IPS-20b (cell line): Measurements from ENCODE around the gene TPRG1L.

Experiments used
- H3K27ac ChIP-seq: one replicate; pipeline ENCODE4 v1.5.1; 2013; ENCODE audit warnings: low read length
- H3K27me3 ChIP-seq: 2 replicates; pipeline ENCODE4 v1.6.1; 2013; ENCODE audit warnings: mild to moderate bottlenecking, low read length, inconsistent platforms; ENCODE audit not compliant: insufficient read depth
- H3K36me3 ChIP-seq: 2 replicates; pipeline ENCODE4 v1.6.1; 2013; ENCODE audit warnings: low read depth, mild to moderate bottlenecking, inconsistent platforms, low read length, moderate library complexity; ENCODE audit not compliant: insufficient read depth
- H3K4me1 ChIP-seq: 2 replicates; pipeline ENCODE4 v1.6.1; 2013; ENCODE audit warnings: mild to moderate bottlenecking, control low read depth, inconsistent platforms, low read length, moderate library complexity; ENCODE audit not compliant: insufficient read depth
- H3K4me3 ChIP-seq: 2 replicates; pipeline ENCODE4 v1.5.1; 2013; ENCODE audit warnings: mild to moderate bottlenecking, low read length, inconsistent platforms
- H3K9ac ChIP-seq: 2 replicates; pipeline ENCODE4 v1.6.1; 2013; ENCODE audit warnings: low read depth, mild to moderate bottlenecking, inconsistent platforms, low read length, moderate library complexity
- H3K9me3 ChIP-seq: 2 replicates; pipeline ENCODE4 v1.6.1; 2013; ENCODE audit warnings: mild to moderate bottlenecking, low read depth, low read length, inconsistent platforms; ENCODE audit not compliant: insufficient read depth

Gene TPRG1L

GRCh38 chr1:3663999-3664699 lies 39.3 kb downstream of the TPRG1L start:
- Histone ChIP-seq H3K27ac (no peak overlapping the region), H3K27me3 (peaks cover 27% of the 10 kb centered on the region), H3K36me3 (no peaks in the 10 kb centered on the region), H3K4me3 (no peak overlapping the region), H3K9ac (no peak overlapping the region), H3K9me3 (no peaks in the 10 kb centered on the region), H3K4me1 (no peaks in the 10 kb centered on the region)

DNA sequence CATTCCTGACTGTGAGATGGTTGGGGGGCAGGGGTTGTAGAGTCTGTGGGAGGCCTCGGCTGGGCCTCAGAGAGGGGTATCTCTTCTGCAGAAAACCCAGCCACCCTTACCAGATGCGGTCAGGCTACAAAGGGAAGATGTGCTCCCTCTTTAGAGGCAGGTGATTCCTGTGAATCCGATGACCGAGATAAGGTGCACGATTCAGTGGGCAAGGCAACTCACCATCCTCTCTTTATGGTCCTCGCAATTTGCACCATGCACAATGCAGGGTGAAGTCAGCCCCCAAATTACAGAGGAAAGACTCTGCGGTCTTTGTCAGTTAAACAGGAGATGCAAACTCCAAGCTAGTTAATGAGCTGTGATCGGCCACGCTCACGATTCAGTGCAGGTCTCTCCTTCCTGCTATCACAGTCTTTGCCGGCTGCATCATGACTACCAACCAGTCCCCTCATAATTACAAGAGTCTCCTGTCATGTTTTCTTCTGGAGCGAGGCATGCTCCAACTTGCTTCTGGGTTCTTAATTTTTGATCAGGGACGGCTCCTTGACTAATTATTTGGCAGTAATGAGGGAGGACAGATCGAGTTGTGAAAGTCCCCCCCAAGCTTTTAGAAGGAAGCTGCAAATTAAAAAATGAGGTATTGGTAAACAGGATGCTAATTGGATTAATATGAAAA lies 40.0 kb downstream of the TPRG1L start:
- Histone ChIP-seq H3K9ac (no peak overlapping the region), H3K4me3 (no peak overlapping the region), H3K27me3 (peaks cover 23% of the 10 kb centered on the region), H3K4me1 (no peaks in the 10 kb centered on the region), H3K9me3 (no peaks in the 10 kb centered on the region), H3K27ac (no peak overlapping the region), H3K36me3 (no peaks in the 10 kb centered on the region)

- no peaks in the 10 kb centered on the region for H3K4me1 ChIP-seq
Observed at GRCh38 chr1:3668148-3668547, 43.3 kb downstream of the TPRG1L start.

DNA sequence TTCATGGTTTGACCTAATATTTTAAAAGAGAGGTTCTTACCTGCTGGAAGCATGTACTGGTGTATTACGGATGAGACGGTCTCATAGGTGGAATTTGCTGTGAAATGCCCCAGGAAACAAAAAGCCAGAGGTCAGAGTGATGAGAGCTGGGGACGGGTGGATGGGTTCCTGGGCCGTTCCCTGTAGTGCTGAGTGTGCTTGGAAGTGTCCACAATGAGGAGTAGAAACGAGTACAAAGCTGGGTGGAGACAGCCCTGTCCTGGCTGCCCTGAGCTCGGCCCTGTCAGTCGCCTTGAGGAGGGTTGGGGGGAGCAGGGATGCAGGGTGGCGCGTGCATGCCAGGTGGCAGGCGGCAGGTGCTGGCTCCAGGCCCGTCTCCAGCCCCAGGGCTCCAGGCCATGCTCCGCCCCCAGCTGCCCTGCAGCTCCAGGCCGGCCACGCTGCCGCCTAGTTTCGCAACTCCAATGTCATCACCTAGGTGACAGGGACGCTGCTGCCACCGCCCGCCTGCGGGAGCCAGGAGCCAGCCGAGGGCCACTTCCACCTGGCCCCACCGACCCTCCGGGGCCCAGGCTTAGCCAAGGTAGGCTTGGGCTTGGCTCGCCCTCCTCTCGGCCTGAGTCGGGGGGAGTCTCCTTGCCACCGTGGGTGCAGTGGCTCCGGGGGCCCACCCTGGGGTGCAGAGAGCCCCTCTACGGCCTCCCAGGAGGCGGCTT lies 43.9 kb downstream of the TPRG1L start:
- Histone ChIP-seq H3K9me3 (no peaks in the 10 kb centered on the region), H3K4me1 (no peaks in the 10 kb centered on the region), H3K27me3 (peaks cover 21% of the 10 kb centered on the region), H3K9ac (no peak overlapping the region), H3K27ac (no peak overlapping the region), H3K4me3 (no peak overlapping the region), H3K36me3 (no peaks in the 10 kb centered on the region)

More at GRCh38 chr1:3668148-3668547, 43.3 kb downstream of the TPRG1L start:
- H3K27ac ChIP-seq = no peak overlapping the region
- H3K27me3 ChIP-seq = peaks cover 21% of the 10 kb centered on the region
- no peaks in the 10 kb centered on the region for H3K9me3 ChIP-seq
- H3K4me3 ChIP-seq = no peak overlapping the region
- H3K9ac ChIP-seq = no peak overlapping the region
- no peaks in the 10 kb centered on the region for H3K36me3 ChIP-seq

GRCh38 chr1:3669421-3669821 lies 44.6 kb downstream of the TPRG1L start:
- Histone ChIP-seq H3K9me3 (no peaks in the 10 kb centered on the region), H3K27me3 (peaks cover 21% of the 10 kb centered on the region), H3K27ac (no peak overlapping the region), H3K4me3 (no peak overlapping the region), H3K9ac (no peak overlapping the region), H3K4me1 (peaks cover 1% of the 10 kb centered on the region; the same call in 1 of the 2 replicates), H3K36me3 (no peaks in the 10 kb centered on the region)

DNA sequence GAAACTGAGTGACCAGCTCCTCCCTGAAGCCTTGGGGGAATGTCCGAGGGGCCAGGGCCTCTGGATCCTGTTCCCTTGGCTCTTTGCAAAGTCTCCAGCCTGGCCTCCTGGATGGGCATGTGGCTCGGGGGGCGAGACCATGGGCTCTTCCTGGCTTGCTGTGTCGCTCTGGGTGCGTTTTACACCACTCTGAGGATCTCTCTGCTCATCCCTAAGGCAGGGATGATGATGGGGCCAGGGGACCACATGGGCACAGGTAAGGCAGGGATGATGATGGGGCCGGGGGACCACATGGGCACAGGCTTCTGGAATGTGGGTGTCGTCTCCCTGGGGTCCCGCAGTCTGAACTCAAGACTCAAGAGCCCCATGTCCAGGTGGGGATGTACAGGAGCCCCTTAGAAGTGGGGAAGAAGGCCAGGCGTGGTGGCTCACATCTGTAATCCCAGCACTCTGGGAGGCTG lies 45.2 kb downstream of the TPRG1L start:
- Histone ChIP-seq H3K36me3 (no peaks in the 10 kb centered on the region), H3K27me3 (peaks cover 21% of the 10 kb centered on the region), H3K9ac (no peak overlapping the region), H3K9me3 (no peaks in the 10 kb centered on the region), H3K4me3 (no peak overlapping the region), H3K27ac (no peak overlapping the region), H3K4me1 (peaks cover 4% of the 10 kb centered on the region; the same call in 1 of the 2 replicates)

DNA sequence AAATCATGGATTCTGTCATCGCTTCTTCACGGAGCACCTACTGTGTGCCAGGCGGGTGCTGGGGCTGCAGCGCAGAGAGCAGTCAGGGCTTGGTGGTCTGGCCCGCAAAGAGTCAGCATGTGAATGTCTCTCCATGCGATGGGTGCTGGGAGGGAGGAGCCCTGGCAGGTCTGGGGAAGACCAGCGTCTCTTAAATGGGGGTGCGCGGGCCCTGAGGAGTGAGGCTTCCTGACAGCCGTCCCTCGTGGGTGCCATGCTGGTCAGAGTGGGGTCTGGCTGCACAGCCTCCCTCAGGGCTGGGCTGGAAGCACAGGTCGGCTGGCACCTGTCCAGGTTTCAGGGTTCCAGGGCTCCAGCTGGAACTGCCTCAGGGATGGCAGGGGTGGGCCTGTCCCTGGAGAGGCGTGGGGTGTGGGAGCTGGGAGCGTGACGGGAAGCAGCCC lies 46.0 kb downstream of the TPRG1L start:
- Histone ChIP-seq H3K27me3 (peaks cover 21% of the 10 kb centered on the region), H3K4me3 (no peak overlapping the region), H3K9ac (no peak overlapping the region), H3K9me3 (no peaks in the 10 kb centered on the region), H3K4me1 (peaks cover 4% of the 10 kb centered on the region; the same call in 1 of the 2 replicates), H3K27ac (no peak overlapping the region), H3K36me3 (no peaks in the 10 kb centered on the region)

GRCh38 chr1:3671371-3672180 lies 46.8 kb downstream of the TPRG1L start:
- Histone ChIP-seq H3K27me3 (peaks cover 21% of the 10 kb centered on the region), H3K36me3 (no peaks in the 10 kb centered on the region), H3K9me3 (no peaks in the 10 kb centered on the region), H3K4me1 (peaks cover 4% of the 10 kb centered on the region; the same call in 1 of the 2 replicates), H3K27ac (no peak overlapping the region), H3K9ac (no peak overlapping the region), H3K4me3 (no peak overlapping the region)

DNA sequence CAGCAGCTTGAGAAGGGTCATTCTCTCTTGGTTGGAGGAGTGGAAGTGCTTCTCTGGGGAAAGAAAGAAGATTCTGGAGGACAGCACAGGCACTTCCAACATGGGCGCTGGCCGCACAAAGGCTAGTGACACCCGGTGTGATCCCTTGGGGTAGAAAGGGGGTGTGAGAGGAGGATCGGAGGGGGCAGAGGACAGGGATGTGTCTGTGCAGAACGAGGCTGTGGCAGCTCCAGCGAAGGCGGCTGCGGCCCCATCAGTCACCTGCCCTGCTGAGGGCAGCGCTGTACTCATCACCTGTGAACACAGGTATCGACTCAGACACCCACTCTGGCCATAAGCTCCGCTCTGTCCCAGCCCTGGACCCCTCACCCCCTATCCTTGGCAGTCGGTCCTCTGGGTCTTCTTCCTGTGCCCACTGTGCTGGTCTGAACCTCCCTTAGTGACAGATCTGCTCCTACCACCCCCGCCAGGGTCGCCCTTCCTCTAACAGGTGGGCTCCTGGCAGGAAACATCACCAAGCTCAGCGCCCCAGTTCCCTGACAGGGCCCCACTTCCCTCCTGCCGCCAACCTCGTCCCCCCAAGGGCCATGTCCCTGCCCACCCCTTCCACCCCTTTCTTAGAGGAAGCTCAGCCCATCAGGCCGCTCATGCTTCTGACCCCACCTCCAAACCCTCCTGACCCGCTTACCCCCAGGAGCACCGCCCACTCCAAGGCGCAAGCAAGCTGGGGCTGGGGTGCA lies 47.6 kb downstream of the TPRG1L start:
- Histone ChIP-seq H3K4me1 (peaks cover 4% of the 10 kb centered on the region; the same call in 1 of the 2 replicates), H3K9ac (no peak overlapping the region), H3K4me3 (no peak overlapping the region), H3K27ac (no peak overlapping the region), H3K36me3 (no peaks in the 10 kb centered on the region), H3K27me3 (peaks cover 21% of the 10 kb centered on the region), H3K9me3 (no peaks in the 10 kb centered on the region)

DNA sequence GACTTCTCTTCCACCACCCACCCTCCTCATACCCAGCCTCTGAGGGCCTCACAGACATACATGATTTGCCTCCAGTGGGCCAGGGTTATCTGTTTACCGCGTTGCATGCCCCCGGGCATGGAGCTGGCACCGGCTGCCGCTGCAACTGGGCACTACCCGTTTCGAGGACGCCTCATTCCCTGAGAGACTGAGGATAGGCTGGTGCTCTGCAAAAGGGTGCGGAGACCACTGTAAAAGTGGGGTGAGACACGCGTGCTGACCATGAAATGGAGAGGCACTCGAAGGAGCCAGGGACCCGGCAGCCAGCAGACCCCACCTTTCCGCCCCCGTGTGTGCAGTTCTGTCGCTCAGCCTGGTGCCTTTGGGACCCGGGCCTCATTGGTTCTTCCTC lies 48.2 kb downstream of the TPRG1L start:
- no peaks in the 10 kb centered on the region for H3K36me3 ChIP-seq
- H3K9ac ChIP-seq = no peak overlapping the region
- H3K4me3 ChIP-seq = no peak overlapping the region
- no peaks in the 10 kb centered on the region for H3K9me3 ChIP-seq
- H3K4me1 ChIP-seq = peaks cover 4% of the 10 kb centered on the region; the same call in 1 of the 2 replicates
- no peak overlapping the region for H3K27ac ChIP-seq
- H3K27me3 ChIP-seq = peaks cover 17% of the 10 kb centered on the region
